Ammon's horn (tissue), 1 donor: ENCODE results near the gene MMP7.
"Not testable (repeated sequence)": the region's sequence is repeated elsewhere in the genome, so short reads cannot be mapped to it uniquely, and the experiment has no call there.

Experiments used
- DNase-seq: peaks from one replicate; pipeline ENCODE4 v3.0.0-alpha.2; 2016; ENCODE audit warnings: low spot score

Gene MMP7

GRCh38 chr11:102538932-102539331 lies 8.4 kb upstream of the MMP7 start:
- DNase-seq, result no peak

- DNase-seq, result no peak
Observed at GRCh38 chr11:102534261-102534872, 3.8 kb upstream of the MMP7 start.

GRCh38 chr11:102528618-102529017 lies 1.9 kb downstream of the MMP7 start:
- no peak for DNase-seq

- DNase-seq, result no peak
Observed at GRCh38 chr11:102527684-102528083, 2.9 kb downstream of the MMP7 start.

- no peak for DNase-seq
Observed at GRCh38 chr11:102527041-102527440, 3.5 kb downstream of the MMP7 start.

GRCh38 chr11:102523887-102524286 lies 6.7 kb downstream of the MMP7 start:
- DNase-seq, result no peak

GRCh38 chr11:102523189-102523570 lies 7.4 kb downstream of the MMP7 start:
- DNase-seq, result no peak

GRCh38 chr11:102522312-102523188 lies 8.0 kb downstream of the MMP7 start:
- no peak for DNase-seq

- no peak for DNase-seq
Observed at GRCh38 chr11:102521121-102521520, 9.4 kb downstream of the MMP7 start.

- no peak for DNase-seq
Observed at GRCh38 chr11:102520514-102520913, 10.0 kb downstream of the MMP7 start.

GRCh38 chr11:102518296-102519094 lies 12.1 kb downstream of the MMP7 start:
- DNase-seq, result no peak

- DNase-seq, result no peak
Observed at GRCh38 chr11:102517670-102518069, 12.9 kb downstream of the MMP7 start.

GRCh38 chr11:102516179-102516578 lies 14.4 kb downstream of the MMP7 start:
- DNase-seq, result no peak

GRCh38 chr11:102513869-102514268 lies 16.7 kb downstream of the MMP7 start:
- DNase-seq, result no peak

- no peak for DNase-seq
Observed at GRCh38 chr11:102510439-102511135, 20.0 kb downstream of the MMP7 start.

- DNase-seq, result not testable (repeated sequence)
Observed at GRCh38 chr11:102502831-102503230, 27.7 kb downstream of the MMP7 start.

GRCh38 chr11:102500829-102501228 lies 29.7 kb downstream of the MMP7 start:
- DNase-seq, result no peak

- no peak for DNase-seq
Observed at GRCh38 chr11:102499931-102500330, 30.6 kb downstream of the MMP7 start.

- no peak for DNase-seq
Observed at GRCh38 chr11:102499151-102499550, 31.4 kb downstream of the MMP7 start.

- DNase-seq, result no peak
Observed at GRCh38 chr11:102497061-102497460, 33.5 kb downstream of the MMP7 start.

GRCh38 chr11:102495161-102496042 lies 35.1 kb downstream of the MMP7 start:
- DNase-seq, result peak; percentile 93
